Measurements from ENCODE around the gene DUSP15. TPM values are rescaled to one million over a fixed set of nuclear protein-coding genes. Genes with fewer than 3 reads are reported as not detected.

The DUSP15 gene
- total and polyA plus RNA-seq, 9 donors, result 2.5 to 17.0 (median 6.9) TPM

GRCh38 chr20:31813611-31814010 is 56.7 kb downstream of the DUSP15 start:
- intact Hi-C loops (cut with DNase I), result no loop called here
- H3K9me3 ChIP-seq, result no peaks in the 10 kb centered on the region
- no peaks in the 10 kb centered on the region for H3K27me3 ChIP-seq
- no peak for TF ChIP-seq EP300 (IDR thresholded peaks at IDR 0.05)
- TF ChIP-seq POLR2A (IDR thresholded peaks at IDR 0.05), result no peak
- TF ChIP-seq CTCF (IDR thresholded peaks at IDR 0.05), result no peak
- H3K36me3 ChIP-seq, result no peaks in the 10 kb centered on the region
- DNase-seq, result no peak
- no peak overlapping the region for H3K27ac ChIP-seq
- no peak overlapping the region for H3K4me3 ChIP-seq
- peaks cover 6% of the 10 kb centered on the region for H3K4me1 ChIP-seq (ENCODE audit: insufficient read depth)

- Histone ChIP-seq H3K27me3 (no peaks in the 10 kb centered on the region), H3K9me3 (no peaks in the 10 kb centered on the region), H3K4me1 (ENCODE audit: insufficient read depth) (peaks cover 6% of the 10 kb centered on the region), H3K36me3 (no peaks in the 10 kb centered on the region), H3K27ac (no peak overlapping the region), H3K4me3 (no peak overlapping the region)
- intact Hi-C loops (cut with DNase I), result no loop called here
- DNase-seq, result no peak
- TF ChIP-seq EP300 (IDR thresholded peaks at IDR 0.05) (no peak), POLR2A (IDR thresholded peaks at IDR 0.05) (no peak), CTCF (IDR thresholded peaks at IDR 0.05) (no peak)
- 32 to 42% (median 38%) methylated on average over 15 of the region's 15 CpGs for WGBS, 3 donors
These were observed 58.3 kb downstream of the DUSP15 start for GRCh38 chr20:31811796-31812728.

- 81 to 89% (median 88%) methylated on average over 4 of the region's 4 CpGs for WGBS, 3 donors
- Histone ChIP-seq H3K27me3 (no peaks in the 10 kb centered on the region), H3K36me3 (no peaks in the 10 kb centered on the region), H3K9me3 (no peaks in the 10 kb centered on the region), H3K4me1 (ENCODE audit: insufficient read depth) (peaks cover 6% of the 10 kb centered on the region), H3K27ac (no peak overlapping the region), H3K4me3 (no peak overlapping the region)
- no peak for DNase-seq
- intact Hi-C loops (cut with DNase I), result no loop called here
- TF ChIP-seq EP300 (IDR thresholded peaks at IDR 0.05) (no peak), POLR2A (IDR thresholded peaks at IDR 0.05) (no peak)
These were observed 59.1 kb downstream of the DUSP15 start for GRCh38 chr20:31811198-31811597.

Small RNA genes lying within 50 kb of the gene (small RNA-seq; reads per million reads assigned to genes)
- not detected for gene RNU1-94P

Other genes with a start within 250 kb of the DUSP15 start
- gene COX4I2, start 232.6 kb downstream of the DUSP15 start, total RNA-seq, result 1 to 10 TPM in 6 of 7 donors, not detected in 1; 1.1 to 3.5 (median 2.1) TPM
- gene COX4I2, start 232.6 kb downstream of the DUSP15 start, polyA plus RNA-seq, result 1 to 10 TPM; 3.5 to 6.6 TPM
- 10 to 100 TPM; 21.7 to 65.1 (median 40.4) TPM for gene BCL2L1, start 147.7 kb downstream of the DUSP15 start, total RNA-seq
- gene BCL2L1, start 147.7 kb downstream of the DUSP15 start, polyA plus RNA-seq, result 10 to 100 TPM; 31.6 to 35.6 TPM
- gene TPX2, start 131.2 kb downstream of the DUSP15 start, total RNA-seq, result 1 to 10 TPM in 2 of 7 donors, under 1 TPM in 5; 0.10 to 1.6 (median 0.47) TPM
- 1 to 10 TPM in 1 of 2 donors, under 1 TPM in 1; 0.91 to 5.2 TPM for gene TPX2, start 131.2 kb downstream of the DUSP15 start, polyA plus RNA-seq
- gene MYLK2, start 51.2 kb downstream of the DUSP15 start, total RNA-seq, result under 1 TPM in 1 of 7 donors, not detected in 6; 0.08 TPM
- under 1 TPM; 0.20 to 0.35 TPM for gene MYLK2, start 51.2 kb downstream of the DUSP15 start, polyA plus RNA-seq
- 1 to 10 TPM in 2 of 7 donors, under 1 TPM in 3, not detected in 2; 0.40 to 1.5 (median 0.69) TPM for gene FOXS1, start 24.9 kb downstream of the DUSP15 start, total RNA-seq
- 1 to 10 TPM in 1 of 2 donors, under 1 TPM in 1; 0.52 to 5.0 TPM for gene FOXS1, start 24.9 kb downstream of the DUSP15 start, polyA plus RNA-seq
- 10 to 100 TPM in 1 of 7 donors, 1 to 10 TPM in 1, under 1 TPM in 5; 0.25 to 10.6 (median 0.47) TPM for gene TTLL9, start 107 bp upstream of the DUSP15 start, total RNA-seq
- gene TTLL9, start 107 bp upstream of the DUSP15 start, polyA plus RNA-seq, result under 1 TPM; 0.24 to 0.30 TPM
- gene PDRG1, start 81.5 kb upstream of the DUSP15 start, total RNA-seq, result 10 to 100 TPM in 1 of 7 donors, 1 to 10 TPM in 6; 6.4 to 12.1 (median 9.4) TPM
- 10 to 100 TPM; 14.0 to 14.1 TPM for gene PDRG1, start 81.5 kb upstream of the DUSP15 start, polyA plus RNA-seq
- not detected for gene XKR7, start 97.6 kb upstream of the DUSP15 start, total RNA-seq
- gene XKR7, start 97.6 kb upstream of the DUSP15 start, polyA plus RNA-seq, result not detected
- gene CCM2L, start 139.9 kb upstream of the DUSP15 start, total RNA-seq, result 1 to 10 TPM; 1.4 to 9.5 (median 2.6) TPM
- gene CCM2L, start 139.9 kb upstream of the DUSP15 start, polyA plus RNA-seq, result 1 to 10 TPM; 8.9 to 9.9 TPM
- gene HCK, start 181.7 kb upstream of the DUSP15 start, total RNA-seq, result 10 to 100 TPM in 1 of 7 donors, 1 to 10 TPM in 6; 1.7 to 11.4 (median 3.3) TPM
- 1 to 10 TPM; 3.4 to 8.9 TPM for gene HCK, start 181.7 kb upstream of the DUSP15 start, polyA plus RNA-seq
- gene TM9SF4, start 239.2 kb upstream of the DUSP15 start, total RNA-seq, result 10 to 100 TPM; 16.2 to 51.0 (median 37.2) TPM
- gene TM9SF4, start 239.2 kb upstream of the DUSP15 start, polyA plus RNA-seq, result 10 to 100 TPM; 25.4 to 50.0 TPM

All from ovary (tissue), 9 donors.